AG10803 (cell line): ENCODE results near the gene ZDHHC17.
A peak's percentile ranks its signal among the peaks of the same experiment; 100 is the strongest.

Experiments
- DNase-seq: peaks from one replicate; pipeline ENCODE4 v3.0.0; 2010; ENCODE audit warnings: low read depth
- H3K4me3 ChIP-seq: 2 replicates; pipeline ENCODE4 v1.5.1; 2011; ENCODE audit warnings: mild to moderate bottlenecking, low read length, control low read depth
- CTCF ChIP-seq: conservative IDR thresholded peaks from 2 replicates; pipeline ENCODE4 v1.5.1; 2011; ENCODE audit warnings: mild to moderate bottlenecking, low read length, control low read depth, inconsistent platforms

The ZDHHC17 gene

GRCh38 chr12:76746516-76746915 is 17.4 kb upstream of the ZDHHC17 start:
- no peak for TF ChIP-seq CTCF
- H3K4me3 ChIP-seq = no peak overlapping the region
- no peak for DNase-seq

DNA sequence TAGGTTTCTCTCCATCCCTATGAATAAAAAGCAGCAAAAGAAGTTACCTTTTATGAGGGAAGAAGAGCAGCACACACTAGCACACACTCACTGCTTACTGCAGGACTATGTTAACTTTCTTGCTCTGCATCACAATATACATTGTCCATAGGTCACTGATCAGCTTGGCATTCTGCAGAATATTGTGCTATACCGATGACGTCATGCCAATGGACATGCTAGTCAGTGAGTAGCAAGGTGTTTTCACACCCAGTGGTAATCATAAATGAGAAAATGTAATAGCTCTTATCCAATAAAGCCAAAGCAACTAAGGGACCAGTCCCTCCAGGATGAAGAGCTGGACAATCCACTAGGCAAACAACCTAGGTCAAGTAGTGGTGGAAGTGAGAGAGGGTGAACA is 16.7 kb upstream of the ZDHHC17 start:
- TF ChIP-seq CTCF = no peak
- DNase-seq = no peak
- no peak overlapping the region for H3K4me3 ChIP-seq

DNA sequence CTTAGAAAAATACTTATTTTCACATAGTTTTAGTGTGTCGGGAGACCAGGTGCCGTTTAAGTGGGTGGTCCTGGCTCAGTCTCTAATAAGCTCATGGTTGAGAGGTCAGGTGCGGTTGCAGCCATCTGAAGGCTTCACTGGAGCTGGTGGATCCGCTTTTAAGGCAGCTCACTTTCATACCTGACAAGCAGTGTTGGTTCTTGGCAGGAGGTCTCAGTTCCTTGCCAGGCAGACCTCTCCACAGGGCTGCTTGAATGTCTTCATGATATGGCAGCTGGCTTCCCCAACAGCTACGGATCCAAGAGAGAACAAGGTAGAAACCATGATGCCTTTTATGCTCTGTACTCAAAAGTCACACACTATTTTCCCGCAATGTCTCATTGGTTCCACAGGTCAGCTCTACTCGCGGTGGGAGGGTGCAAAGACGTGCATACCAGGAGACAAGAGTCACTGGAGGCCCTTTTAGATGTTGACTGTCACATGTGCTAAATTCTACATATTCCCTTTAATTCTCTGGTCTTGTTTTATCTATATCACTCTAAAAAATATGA is 8.0 kb upstream of the ZDHHC17 start:
- no peak for DNase-seq
- no peak overlapping the region for H3K4me3 ChIP-seq
- TF ChIP-seq CTCF = no peak

- no peak for TF ChIP-seq CTCF
- H3K4me3 ChIP-seq = no peak overlapping the region
- peak; percentile 40 for DNase-seq
These were observed 6.2 kb upstream of the ZDHHC17 start for GRCh38 chr12:76757694-76758093.

DNA sequence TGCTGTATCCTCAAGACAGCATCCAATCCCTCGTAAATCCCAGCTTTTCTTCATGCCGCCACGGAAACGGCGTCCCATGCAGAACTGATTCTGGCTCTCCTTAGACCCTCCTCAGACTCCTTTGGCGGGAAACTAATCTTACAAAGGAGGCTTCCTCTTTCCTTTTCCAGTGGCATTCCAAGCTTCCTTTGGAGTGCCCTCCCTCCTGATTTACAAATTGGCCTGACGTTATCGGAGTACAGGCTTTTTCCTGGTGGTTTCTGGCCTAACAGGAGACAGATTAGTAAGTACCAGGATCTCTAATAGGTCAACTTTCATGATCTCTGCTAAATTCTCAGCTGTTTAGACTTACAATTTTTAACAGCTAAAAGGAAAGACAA is 1.3 kb upstream of the ZDHHC17 start:
- H3K4me3 ChIP-seq = peak overlapping the region; percentile 1; the same call in 1 of the 2 replicates
- DNase-seq = no peak
- no peak for TF ChIP-seq CTCF

GRCh38 chr12:76764856-76765255 is 941 bp downstream of the ZDHHC17 start:
- peak; percentile 27 for DNase-seq
- TF ChIP-seq CTCF = no peak
- H3K4me3 ChIP-seq = peak overlapping the region; percentile 94

DNA sequence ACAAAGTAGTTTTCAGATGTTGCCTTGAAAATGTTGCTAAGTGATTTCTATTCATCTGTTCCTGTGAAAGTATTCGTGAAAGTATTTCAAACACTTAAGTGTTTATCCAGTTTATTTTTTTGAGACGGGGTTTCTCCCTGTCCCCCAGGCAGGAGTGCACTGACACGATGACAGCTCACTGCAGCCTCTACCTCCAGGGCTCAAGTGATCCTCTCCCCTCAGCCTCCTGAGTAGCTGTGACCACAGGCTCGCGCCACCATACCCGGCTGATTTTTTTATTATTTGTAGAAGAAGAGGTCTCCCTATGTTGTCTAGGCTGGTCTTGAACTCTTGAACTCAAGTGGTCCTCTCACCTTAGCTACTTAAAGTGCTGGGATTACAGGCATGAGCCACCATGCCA is 1.7 kb downstream of the ZDHHC17 start:
- TF ChIP-seq CTCF = no peak
- DNase-seq = peak; percentile 53
- peak overlapping the region; percentile 94 for H3K4me3 ChIP-seq
